ENCODE results near the gene C16orf92.

C16orf92 gene

GRCh38 chr16:30070490-30070889 is 47.5 kb downstream of the C16orf92 start:
- Histone ChIP-seq H3K18ac (ENCODE audit: low read length) (no peak overlapping the region), H3K14ac (ENCODE audit: low read length) (no peak overlapping the region), H2BK15ac (ENCODE audit: low read length) (no peak overlapping the region), H2BK120ac (ENCODE audit: low read depth, low read length) (no peak overlapping the region), H3K4me2 (ENCODE audit: insufficient read depth, low read length, poor library complexity, severe bottlenecking) (no peak overlapping the region), H3K9ac (ENCODE audit: low read depth, low read length, poor library complexity) (no peak overlapping the region), H3K23ac (ENCODE audit: low read depth, low read length, poor library complexity) (no peak overlapping the region), H4K91ac (ENCODE audit: low read depth, low read length, poor library complexity) (no peak overlapping the region), H3K9me3 (replicated peaks in 1 of 2; ENCODE audit: control insufficient read depth in 2 of 2, insufficient read depth in 1 of 2, low read depth in 1 of 2, low read length in 2 of 2) (no peaks in the 10 kb centered on the region), H2BK5ac (ENCODE audit: low read length) (no peak overlapping the region), H3K4me3 (ENCODE audit: low read length in 2 of 2) (no peak overlapping the region), H3K79me1 (ENCODE audit: low read depth, low read length) (peaks cover 17% of the 10 kb centered on the region), H3K4ac (ENCODE audit: low read length) (no peak overlapping the region), H3K36me3 (replicated peaks in 1 of 2; ENCODE audit: control insufficient read depth in 2 of 2, insufficient read depth in 2 of 2, low read length in 2 of 2) (peaks cover 40 to 69% of the 10 kb centered on the region in 2 donors), H2AK5ac (ENCODE audit: low read depth, low read length) (no peak overlapping the region), H4K8ac (ENCODE audit: low read depth, low read length) (no peak overlapping the region), H3K27ac (replicated peaks; ENCODE audit: low read length) (no peak overlapping the region), H2AFZ (ENCODE audit: low read length) (no peak overlapping the region), H2BK12ac (ENCODE audit: low read length) (no peak overlapping the region), H3K27me3 (ENCODE audit: control insufficient read depth in 3 of 3, insufficient read depth in 3 of 3, low read depth in 1 of 3, low read length in 3 of 3) (no peaks in the 10 kb centered on the region), H3K4me1 (ENCODE audit: control insufficient read depth in 2 of 2, insufficient read depth in 1 of 2, low read depth in 1 of 2, low read length in 2 of 2) (peaks cover 4 to 14% of the 10 kb centered on the region in 2 donors)
- no peak for DNase-seq (ENCODE audit: low spot score)

All from neuronal stem cell (in vitro differentiated cells).